Measurements from ENCODE around the gene GULP1.

Gene GULP1

GRCh38 chr2:188251034-188251433 is 40.6 kb upstream of the GULP1 start:
- intact Hi-C loops (cut with DNase I; ENCODE audit: low total_unique reads): no loop called here
- Histone ChIP-seq H3K4me3 (no peak overlapping the region), H3K36me3 (no peaks in the 10 kb centered on the region), H3K9me3 (peaks cover 0 to 6% (median 0%) of the 10 kb centered on the region in 3 donors), H3K27ac (no peak overlapping the region), H3K4me1 (no peaks in the 10 kb centered on the region), H3K27me3 (no peaks in the 10 kb centered on the region)
- DNase-seq: no peak
- TF ChIP-seq, protein P1, sequence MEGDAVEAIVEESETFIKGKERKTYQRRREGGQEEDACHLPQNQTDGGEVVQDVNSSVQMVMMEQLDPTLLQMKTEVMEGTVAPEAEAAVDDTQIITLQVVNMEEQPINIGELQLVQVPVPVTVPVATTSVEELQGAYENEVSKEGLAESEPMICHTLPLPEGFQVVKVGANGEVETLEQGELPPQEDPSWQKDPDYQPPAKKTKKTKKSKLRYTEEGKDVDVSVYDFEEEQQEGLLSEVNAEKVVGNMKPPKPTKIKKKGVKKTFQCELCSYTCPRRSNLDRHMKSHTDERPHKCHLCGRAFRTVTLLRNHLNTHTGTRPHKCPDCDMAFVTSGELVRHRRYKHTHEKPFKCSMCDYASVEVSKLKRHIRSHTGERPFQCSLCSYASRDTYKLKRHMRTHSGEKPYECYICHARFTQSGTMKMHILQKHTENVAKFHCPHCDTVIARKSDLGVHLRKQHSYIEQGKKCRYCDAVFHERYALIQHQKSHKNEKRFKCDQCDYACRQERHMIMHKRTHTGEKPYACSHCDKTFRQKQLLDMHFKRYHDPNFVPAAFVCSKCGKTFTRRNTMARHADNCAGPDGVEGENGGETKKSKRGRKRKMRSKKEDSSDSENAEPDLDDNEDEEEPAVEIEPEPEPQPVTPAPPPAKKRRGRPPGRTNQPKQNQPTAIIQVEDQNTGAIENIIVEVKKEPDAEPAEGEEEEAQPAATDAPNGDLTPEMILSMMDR (IDR thresholded peaks at IDR 0.05): no peak

- intact Hi-C loops (cut with DNase I; ENCODE audit: low total_unique reads): no loop called here
Observed at GRCh38 chr2:188256420-188256819, 35.3 kb upstream of the GULP1 start.

DNA sequence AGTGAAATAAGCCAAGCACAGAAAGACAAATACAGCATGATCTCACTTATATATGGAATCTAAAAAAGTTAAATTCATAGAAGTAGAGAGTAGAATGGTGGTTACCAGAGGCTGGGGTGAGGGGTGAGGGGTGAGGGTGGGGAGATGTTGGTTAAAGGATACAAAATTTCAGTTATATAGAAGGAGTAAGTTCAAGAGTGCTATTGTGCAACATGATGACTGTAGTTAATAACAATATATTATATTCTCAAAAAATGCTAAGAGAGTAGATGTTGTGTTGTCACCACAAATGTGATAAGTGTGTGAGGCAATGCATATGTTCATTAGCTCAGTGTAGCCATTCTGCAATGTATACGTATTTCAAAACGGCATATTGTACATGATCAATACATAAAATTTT is 26.4 kb upstream of the GULP1 start:
- intact Hi-C loops (cut with DNase I; ENCODE audit: low total_unique reads): no loop called here
- Histone ChIP-seq H3K9me3 (no peaks in the 10 kb centered on the region), H3K27me3 (no peaks in the 10 kb centered on the region), H3K27ac (no peak overlapping the region), H3K4me1 (no peaks in the 10 kb centered on the region), H3K36me3 (no peaks in the 10 kb centered on the region), H3K4me3 (no peak overlapping the region)
- no peak for DNase-seq
- TF ChIP-seq, protein P1 (IDR thresholded peaks at IDR 0.05): no peak

More at GRCh38 chr2:188256420-188256819, 35.3 kb upstream of the GULP1 start:
- Histone ChIP-seq H3K4me1 (peaks cover 0 to 8% (median 0%) of the 10 kb centered on the region in 4 donors), H3K27me3 (no peaks in the 10 kb centered on the region), H3K4me3 (no peak overlapping the region), H3K27ac (no peak overlapping the region), H3K36me3 (no peaks in the 10 kb centered on the region), H3K9me3 (peaks cover 0 to 6% (median 0%) of the 10 kb centered on the region in 3 donors)
- TF ChIP-seq, protein P1 (IDR thresholded peaks at IDR 0.05): no peak
- no peak for DNase-seq

DNA sequence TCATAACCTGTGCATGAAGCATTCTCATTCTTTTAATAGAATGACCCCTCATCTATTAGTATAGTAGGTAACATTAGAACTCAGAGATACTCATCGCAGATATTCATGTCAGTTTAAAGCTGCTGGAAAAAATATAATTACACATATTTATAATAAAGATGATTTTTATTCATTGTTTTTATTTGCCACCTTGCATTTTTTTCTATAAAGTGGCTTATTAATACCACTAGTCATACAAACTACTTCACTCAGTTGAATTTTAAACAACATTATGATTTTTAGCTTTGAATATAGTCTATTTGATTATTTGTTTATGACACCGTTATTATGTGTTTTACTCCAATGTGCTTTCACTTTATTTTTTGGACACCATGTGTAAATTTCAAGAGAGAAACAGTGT is 23.9 kb upstream of the GULP1 start:
- Histone ChIP-seq H3K27me3 (no peaks in the 10 kb centered on the region), H3K4me1 (no peaks in the 10 kb centered on the region), H3K4me3 (no peak overlapping the region), H3K9me3 (no peaks in the 10 kb centered on the region), H3K36me3 (no peaks in the 10 kb centered on the region), H3K27ac (no peak overlapping the region)
- TF ChIP-seq, protein P1 (IDR thresholded peaks at IDR 0.05): no peak
- intact Hi-C loops (cut with DNase I; ENCODE audit: low total_unique reads): no loop called here
- no peak for DNase-seq

GRCh38 chr2:188269004-188269403 is 22.7 kb upstream of the GULP1 start:
- Histone ChIP-seq H3K36me3 (no peaks in the 10 kb centered on the region), H3K27ac (no peak overlapping the region), H3K27me3 (no peaks in the 10 kb centered on the region), H3K9me3 (no peaks in the 10 kb centered on the region), H3K4me3 (no peak overlapping the region), H3K4me1 (no peaks in the 10 kb centered on the region)
- TF ChIP-seq, protein P1 (IDR thresholded peaks at IDR 0.05): no peak
- no peak for DNase-seq
- intact Hi-C loops (cut with DNase I; ENCODE audit: low total_unique reads): no loop called here

DNA sequence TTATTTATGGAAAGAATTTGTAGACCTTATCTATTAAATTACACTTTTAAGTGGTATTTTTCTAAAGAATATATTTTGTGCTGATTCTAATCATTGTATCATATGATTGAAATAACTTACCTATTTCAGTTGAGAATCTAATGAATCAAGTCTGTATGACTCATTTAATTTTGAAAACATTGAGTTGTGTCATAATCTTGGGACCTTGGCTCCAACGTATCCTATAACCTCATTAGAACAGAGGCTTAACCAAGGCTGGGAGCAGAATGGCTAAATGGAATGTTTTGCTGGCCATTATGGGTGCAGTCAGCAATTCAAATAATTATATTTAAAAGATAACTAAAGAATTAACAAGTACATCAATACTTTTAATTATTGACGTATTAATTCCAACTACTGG is 19.6 kb upstream of the GULP1 start:
- Histone ChIP-seq H3K9me3 (no peaks in the 10 kb centered on the region), H3K36me3 (no peaks in the 10 kb centered on the region), H3K27me3 (no peaks in the 10 kb centered on the region), H3K4me1 (no peaks in the 10 kb centered on the region), H3K4me3 (no peak overlapping the region), H3K27ac (no peak overlapping the region)
- intact Hi-C loops (cut with DNase I; ENCODE audit: low total_unique reads): no loop called here
- TF ChIP-seq, protein P1 (IDR thresholded peaks at IDR 0.05): no peak
- no peak for DNase-seq

Data from tibial artery (tissue), 4 donors.